ENCODE results near the gene ANKRD44.

The ANKRD44 gene

GRCh38 chr2:197256021-197256420, 54.6 kb downstream of the ANKRD44 start:
- H3K4me3 ChIP-seq (ENCODE audit: low read depth, low read length) = no peak overlapping the region
- TF ChIP-seq, protein P1, sequence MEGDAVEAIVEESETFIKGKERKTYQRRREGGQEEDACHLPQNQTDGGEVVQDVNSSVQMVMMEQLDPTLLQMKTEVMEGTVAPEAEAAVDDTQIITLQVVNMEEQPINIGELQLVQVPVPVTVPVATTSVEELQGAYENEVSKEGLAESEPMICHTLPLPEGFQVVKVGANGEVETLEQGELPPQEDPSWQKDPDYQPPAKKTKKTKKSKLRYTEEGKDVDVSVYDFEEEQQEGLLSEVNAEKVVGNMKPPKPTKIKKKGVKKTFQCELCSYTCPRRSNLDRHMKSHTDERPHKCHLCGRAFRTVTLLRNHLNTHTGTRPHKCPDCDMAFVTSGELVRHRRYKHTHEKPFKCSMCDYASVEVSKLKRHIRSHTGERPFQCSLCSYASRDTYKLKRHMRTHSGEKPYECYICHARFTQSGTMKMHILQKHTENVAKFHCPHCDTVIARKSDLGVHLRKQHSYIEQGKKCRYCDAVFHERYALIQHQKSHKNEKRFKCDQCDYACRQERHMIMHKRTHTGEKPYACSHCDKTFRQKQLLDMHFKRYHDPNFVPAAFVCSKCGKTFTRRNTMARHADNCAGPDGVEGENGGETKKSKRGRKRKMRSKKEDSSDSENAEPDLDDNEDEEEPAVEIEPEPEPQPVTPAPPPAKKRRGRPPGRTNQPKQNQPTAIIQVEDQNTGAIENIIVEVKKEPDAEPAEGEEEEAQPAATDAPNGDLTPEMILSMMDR (IDR thresholded peaks at IDR 0.05; ENCODE audit: control insufficient read depth, extremely low read depth, insufficient read depth) = no peak
- no peak for DNase-seq (ENCODE audit: low read depth)

GRCh38 chr2:197255543-197255942, 55.0 kb downstream of the ANKRD44 start:
- TF ChIP-seq, protein P1 (IDR thresholded peaks at IDR 0.05; ENCODE audit: control insufficient read depth, extremely low read depth, insufficient read depth) = no peak
- no peak for DNase-seq (ENCODE audit: low read depth)
- no peak overlapping the region for H3K4me3 ChIP-seq (ENCODE audit: low read depth, low read length)

DNA sequence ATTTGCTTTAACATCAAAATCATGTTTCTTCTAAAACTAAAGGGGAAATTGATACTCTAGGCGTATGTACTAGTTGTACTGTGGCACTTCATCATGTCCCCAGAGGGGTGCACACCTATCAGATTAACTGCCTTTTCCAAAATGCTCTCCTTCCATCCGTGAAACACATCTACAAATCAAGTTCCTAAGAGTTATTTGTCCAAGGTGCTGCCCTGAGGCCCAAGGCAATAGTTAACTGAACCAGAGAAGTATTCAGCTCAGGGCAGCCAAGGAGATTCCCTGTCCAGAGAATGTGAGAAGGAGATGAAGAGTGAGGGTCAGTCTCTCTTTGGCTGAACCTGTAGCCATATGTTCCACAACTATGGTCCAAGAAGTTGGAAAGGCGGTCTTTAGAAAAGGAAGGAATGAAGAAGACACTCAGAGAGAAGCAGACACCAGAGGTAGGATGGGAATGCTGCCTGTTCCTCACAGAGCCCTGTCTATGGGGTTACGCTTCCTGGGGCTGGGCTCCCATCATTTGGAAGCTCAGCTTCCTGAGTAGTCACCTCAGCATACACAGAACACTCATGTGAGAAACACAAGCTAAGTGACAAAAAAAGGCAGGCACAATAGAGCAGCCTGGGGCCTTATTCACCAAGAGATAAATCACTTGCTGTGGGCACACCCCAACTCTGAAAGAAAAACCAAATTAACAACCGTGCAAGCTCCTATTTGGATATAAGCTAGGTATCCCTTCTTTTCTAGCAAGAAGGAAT, 55.6 kb downstream of the ANKRD44 start:
- TF ChIP-seq, protein P1 (IDR thresholded peaks at IDR 0.05; ENCODE audit: control insufficient read depth, extremely low read depth, insufficient read depth) = no peak

GRCh38 chr2:197251576-197251975, 59.0 kb downstream of the ANKRD44 start:
- H3K4me3 ChIP-seq (ENCODE audit: low read depth, low read length) = no peak overlapping the region
- DNase-seq (ENCODE audit: low read depth) = no peak
- TF ChIP-seq, protein P1 (IDR thresholded peaks at IDR 0.05; ENCODE audit: control insufficient read depth, extremely low read depth, insufficient read depth) = no peak

More for the DNA sequence above, 55.6 kb downstream of the ANKRD44 start:
- no peak for DNase-seq (ENCODE audit: low read depth)
- H3K4me3 ChIP-seq (ENCODE audit: low read depth, low read length) = no peak overlapping the region

DNA sequence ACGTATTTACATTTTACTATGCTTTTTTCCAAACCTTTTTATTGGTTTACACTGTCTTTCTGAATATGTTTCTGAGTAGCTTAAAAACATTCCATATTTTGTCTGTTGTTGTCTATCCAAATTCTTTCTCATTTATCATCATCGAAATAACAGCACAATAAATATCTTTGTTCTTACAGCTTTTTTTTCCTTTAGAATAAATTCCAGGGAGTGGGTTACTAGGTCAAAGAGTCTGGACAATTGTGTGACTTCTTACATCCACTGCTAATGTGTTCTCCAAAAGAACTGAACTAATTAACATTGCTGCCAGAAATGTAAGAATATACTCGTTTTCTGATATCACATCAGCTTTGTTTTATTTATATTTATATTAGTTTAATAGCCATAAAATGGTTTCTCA, 59.4 kb downstream of the ANKRD44 start:
- H3K4me3 ChIP-seq (ENCODE audit: low read depth, low read length) = no peak overlapping the region
- TF ChIP-seq, protein P1 (IDR thresholded peaks at IDR 0.05; ENCODE audit: control insufficient read depth, extremely low read depth, insufficient read depth) = no peak
- DNase-seq (ENCODE audit: low read depth) = no peak

GRCh38 chr2:197250084-197250397, 60.5 kb downstream of the ANKRD44 start:
- no peak for DNase-seq (ENCODE audit: low read depth)
- no peak overlapping the region for H3K4me3 ChIP-seq (ENCODE audit: low read depth, low read length)
- TF ChIP-seq, protein P1 (IDR thresholded peaks at IDR 0.05; ENCODE audit: control insufficient read depth, extremely low read depth, insufficient read depth) = no peak
